H9 (cell line): ENCODE data around the gene PLA2G4C. TPM values are rescaled to one million over a fixed set of nuclear protein-coding genes. Genes with fewer than 3 reads are reported as not detected.

ENCODE experiments used
- DNase-seq: peaks from one replicate; pipeline ENCODE4 v3.0.0-alpha.2; 2017
- H2AFZ ChIP-seq: one replicate; pipeline ENCODE4 v1.6.1; 2013; ENCODE audit warnings: mild to moderate bottlenecking, low read length, control low read depth, moderate library complexity
- H2AK5ac ChIP-seq: 2 replicates; pipeline ENCODE4 v1.6.1; 2013; ENCODE audit warnings: low read length, control low read depth, mixed read lengths; ENCODE audit not compliant: insufficient read length
- H2BK120ac ChIP-seq: one replicate; pipeline ENCODE4 v1.6.1; 2013; ENCODE audit warnings: low read depth, mild to moderate bottlenecking, low read length, control low read depth, inconsistent platforms; ENCODE audit not compliant: poor library complexity, severe bottlenecking
- H2BK12ac ChIP-seq: 2 replicates; pipeline ENCODE4 v1.6.1; 2013; ENCODE audit warnings: low read length, control low read depth, mixed read lengths, low read depth; ENCODE audit not compliant: insufficient read length
- H2BK15ac ChIP-seq: 2 replicates; pipeline ENCODE4 v1.6.1; 2013; ENCODE audit warnings: low read depth, low read length, control low read depth
- H2BK20ac ChIP-seq: one replicate; pipeline ENCODE4 v1.6.1; 2013; ENCODE audit warnings: low read depth, mild to moderate bottlenecking, low read length, control low read depth, inconsistent platforms; ENCODE audit not compliant: poor library complexity, severe bottlenecking
- H2BK5ac ChIP-seq: 2 replicates; pipeline ENCODE4 v1.6.1; 2013; ENCODE audit warnings: low read length, control low read depth, mixed read lengths; ENCODE audit not compliant: insufficient read length
- H3K14ac ChIP-seq: 2 replicates; pipeline ENCODE4 v1.6.1; 2013; ENCODE audit warnings: low read length, control low read depth; ENCODE audit not compliant: insufficient read depth
- H3K18ac ChIP-seq: 2 replicates; pipeline ENCODE4 v1.6.1; 2013; ENCODE audit warnings: low read depth, mild to moderate bottlenecking, mixed read lengths, low read length, control low read depth; ENCODE audit not compliant: insufficient read length
- H3K23ac ChIP-seq: 2 replicates; pipeline ENCODE4 v1.6.1; 2013; ENCODE audit warnings: low read length, control low read depth, mixed read lengths, low read depth; ENCODE audit not compliant: insufficient read length
- H3K23me2 ChIP-seq: 2 replicates; pipeline ENCODE4 v1.6.1; 2013; ENCODE audit warnings: low read depth, mild to moderate bottlenecking, mixed read lengths, low read length, control low read depth; ENCODE audit not compliant: insufficient read length, poor library complexity, severe bottlenecking
- H3K27ac ChIP-seq: 2 replicates; pipeline ENCODE4 v1.5.1; 2013; ENCODE audit warnings: low read length, control low read depth, mixed read lengths, low read depth; ENCODE audit not compliant: insufficient read length
- H3K27me3 ChIP-seq: 2 replicates; pipeline ENCODE4 v1.6.1; 2013; ENCODE audit warnings: low read length, control low read depth, inconsistent platforms; ENCODE audit not compliant: insufficient read depth
- H3K4ac ChIP-seq: 2 replicates; pipeline ENCODE4 v1.6.1; 2013; ENCODE audit warnings: low read depth, mild to moderate bottlenecking, control low read depth, inconsistent platforms, low read length, moderate library complexity
- H3K4me1 ChIP-seq: 2 replicates; pipeline ENCODE4 v1.6.1; 2013; ENCODE audit warnings: low read length, control low read depth, inconsistent platforms; ENCODE audit not compliant: insufficient read depth
- H3K4me2 ChIP-seq: 2 replicates; pipeline ENCODE4 v1.6.1; 2013; ENCODE audit warnings: low read length, control low read depth, mixed read lengths; ENCODE audit not compliant: insufficient read length, insufficient read depth
- H3K56ac ChIP-seq: 2 replicates; pipeline ENCODE4 v1.6.1; 2013; ENCODE audit warnings: low read depth, mild to moderate bottlenecking, mixed read lengths, low read length, control low read depth; ENCODE audit not compliant: insufficient read length
- H3K79me1 ChIP-seq: 2 replicates; pipeline ENCODE4 v1.6.1; 2013; ENCODE audit warnings: low read depth, mild to moderate bottlenecking, moderate library complexity, low read length, control low read depth, inconsistent platforms; ENCODE audit not compliant: insufficient read depth, poor library complexity, severe bottlenecking
- H3K79me2 ChIP-seq: 2 replicates; pipeline ENCODE4 v1.6.1; 2013; ENCODE audit warnings: low read length, control low read depth, inconsistent platforms; ENCODE audit not compliant: insufficient read depth
- H3K9ac ChIP-seq: 2 replicates; pipeline ENCODE4 v1.6.1; 2013; ENCODE audit warnings: low read length, control low read depth, mixed read lengths; ENCODE audit not compliant: insufficient read length; ENCODE audit errors: extremely low read depth
- H3K9me3 ChIP-seq: one replicate; pipeline ENCODE4 v1.6.1; 2013; ENCODE audit warnings: low read depth, low read length, inconsistent platforms; ENCODE audit not compliant: control insufficient read depth
- H3T11ph ChIP-seq: one replicate; pipeline ENCODE4 v1.6.1; 2013; ENCODE audit warnings: mild to moderate bottlenecking, low read length, control low read depth, inconsistent platforms
- H4K20me1 ChIP-seq: one replicate; pipeline ENCODE4 v1.6.1; 2013; ENCODE audit not compliant: control insufficient read depth, insufficient read length, insufficient read depth
- H4K5ac ChIP-seq: 2 replicates; pipeline ENCODE4 v1.6.1; 2013; ENCODE audit warnings: low read depth, mild to moderate bottlenecking, mixed read lengths, low read length, control low read depth; ENCODE audit not compliant: insufficient read length
- H4K8ac ChIP-seq: replicated peaks from 2 replicates; pipeline ENCODE4 v1.6.1; 2013; ENCODE audit warnings: low read length, control low read depth, mixed read lengths, low read depth; ENCODE audit not compliant: insufficient read length
- H4K91ac ChIP-seq: 2 replicates; pipeline ENCODE4 v1.6.1; 2013; ENCODE audit warnings: low read depth, mild to moderate bottlenecking, moderate library complexity, mixed read lengths, low read length, control low read depth; ENCODE audit not compliant: insufficient read length
- H3K27ac Mint-ChIP-seq, 3 experiments: 2 replicates in 2 of 3; 3 replicates in 1 of 3; pipeline ENCODE4 v1.8.0; 2020 to 2021; ENCODE audit warnings: mixed read lengths in 3 of 3, mild to moderate bottlenecking in 1 of 3, moderate library complexity in 1 of 3
- H3K27me3 Mint-ChIP-seq: 2 replicates; pipeline ENCODE4 v1.8.0; 2021; ENCODE audit warnings: low read depth, mild to moderate bottlenecking, moderate library complexity, mixed read lengths
- H3K36me3 Mint-ChIP-seq, 3 experiments: 2 replicates in 2 of 3; 3 replicates in 1 of 3; pipeline ENCODE4 v1.8.0; 2020 to 2021; ENCODE audit warnings: low read depth in 3 of 3, mixed read lengths in 3 of 3; ENCODE audit not compliant: insufficient read depth in 1 of 3
- H3K4me1 Mint-ChIP-seq, 2 experiments: 2 replicates each; pipeline ENCODE4 v1.8.0; 2020; ENCODE audit warnings: mixed read lengths in 2 of 2
- H3K4me3 Mint-ChIP-seq, 2 experiments: 2 replicates in 1 of 2; 3 replicates in 1 of 2; pipeline ENCODE4 v1.8.0; 2020 to 2021; ENCODE audit warnings: mild to moderate bottlenecking in 2 of 2, mixed read lengths in 2 of 2, moderate library complexity in 1 of 2
- H3K9me3 Mint-ChIP-seq, 2 experiments: 2 replicates in 1 of 2; 3 replicates in 1 of 2; pipeline ENCODE4 v1.8.0; 2020; ENCODE audit warnings: mild to moderate bottlenecking in 2 of 2, mixed read lengths in 2 of 2, moderate library complexity in 1 of 2
- WGBS: extraction: QIAGEN DNeasy Blood & Tissue Kit; methylation state at CpG from one replicate; pipeline ENCODE4 v1.1.7; 2013; ENCODE audit warnings: missing lambda C conversion rate, low lambda C conversion rate, mixed read lengths; ENCODE audit not compliant: insufficient read length; ENCODE audit errors: extremely low coverage; 5-methylcytosine and 5-hydroxymethylcytosine counted together
- total RNA-seq: library from RNA; stranded (reverse); gene quantifications from 2 replicates; pipeline ENCODE4 v1.2.1, GENCODE V29; 2021
- TF ChIP-seq, protein P1 (sequence below): fragments of 200-600 bp; sonication (generic); conservative IDR thresholded peaks from 3 replicates; pipeline ENCODE4 v1.8.0; 2021; ENCODE audit warnings: antibody characterized with exemption, mild to moderate bottlenecking

The PLA2G4C gene
- total RNA-seq, 1 experiment from 2014 or later: 7.0 TPM

DNA sequence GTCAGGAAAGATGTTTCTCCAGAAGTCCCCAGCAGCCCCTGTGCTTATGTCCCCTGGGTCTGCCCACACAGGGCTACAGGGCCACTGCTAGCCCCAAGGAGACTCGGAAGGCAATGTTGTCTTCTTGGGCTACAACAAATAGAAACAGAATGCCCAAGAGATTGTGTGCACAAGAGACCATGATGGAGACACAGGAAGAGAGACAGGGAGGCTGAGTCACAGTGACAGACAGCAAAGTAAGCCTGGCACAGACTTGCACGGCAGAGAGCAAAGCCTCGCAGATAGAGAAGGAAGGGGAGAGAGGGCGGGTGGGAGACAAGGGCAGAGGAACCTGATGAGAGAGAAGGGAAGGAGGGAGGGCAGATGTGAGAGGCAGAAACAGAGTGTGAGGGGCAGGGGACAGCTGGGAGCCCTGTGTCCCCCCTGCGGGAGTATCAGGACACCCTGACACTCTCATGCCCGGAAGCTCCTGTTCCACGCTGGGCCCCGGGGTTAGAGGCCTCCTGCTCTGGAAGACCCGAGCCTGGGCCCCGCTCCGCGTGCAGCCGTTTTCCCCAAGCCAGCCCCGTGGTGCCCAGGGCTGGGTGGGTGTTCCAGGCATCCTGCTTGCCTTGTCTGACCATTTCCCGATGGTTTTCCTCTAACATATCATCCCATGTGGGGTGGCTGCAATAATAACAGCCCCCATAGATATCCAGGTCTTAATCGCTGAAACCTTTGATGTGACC is 2.7 kb upstream of the PLA2G4C start:
- no peaks in the 10 kb centered on the region for H3K79me2 ChIP-seq
- H3K27me3 ChIP-seq: no peaks in the 10 kb centered on the region
- Mint-ChIP-seq H3K27me3 (peaks cover 1% of the 10 kb centered on the region), H3K9me3 (no peaks in the 10 kb centered on the region), H3K4me1 (peaks cover 0 to 8% of the 10 kb centered on the region in 2 experiments; a peak in 1 of 4 replicates), H3K36me3 (peaks cover 11 to 32% (median 29%) of the 10 kb centered on the region in 3 experiments; a peak in 6 of 7 replicates), H3K27ac (no peak overlapping the region; a peak in 1 of 7 replicates), H3K4me3 (no peak overlapping the region)
- H3K4me2 ChIP-seq: no peak overlapping the region
- no peak overlapping the region for H3K27ac ChIP-seq
- no peak for DNase-seq
- no peaks in the 10 kb centered on the region for H3K9me3 ChIP-seq
- no peak overlapping the region for H4K5ac ChIP-seq
- no peak overlapping the region for H4K91ac ChIP-seq
- no peak overlapping the region for H2BK5ac ChIP-seq
- H2AK5ac ChIP-seq: no peak overlapping the region
- H3K4ac ChIP-seq: no peak overlapping the region
- TF ChIP-seq, protein P1, sequence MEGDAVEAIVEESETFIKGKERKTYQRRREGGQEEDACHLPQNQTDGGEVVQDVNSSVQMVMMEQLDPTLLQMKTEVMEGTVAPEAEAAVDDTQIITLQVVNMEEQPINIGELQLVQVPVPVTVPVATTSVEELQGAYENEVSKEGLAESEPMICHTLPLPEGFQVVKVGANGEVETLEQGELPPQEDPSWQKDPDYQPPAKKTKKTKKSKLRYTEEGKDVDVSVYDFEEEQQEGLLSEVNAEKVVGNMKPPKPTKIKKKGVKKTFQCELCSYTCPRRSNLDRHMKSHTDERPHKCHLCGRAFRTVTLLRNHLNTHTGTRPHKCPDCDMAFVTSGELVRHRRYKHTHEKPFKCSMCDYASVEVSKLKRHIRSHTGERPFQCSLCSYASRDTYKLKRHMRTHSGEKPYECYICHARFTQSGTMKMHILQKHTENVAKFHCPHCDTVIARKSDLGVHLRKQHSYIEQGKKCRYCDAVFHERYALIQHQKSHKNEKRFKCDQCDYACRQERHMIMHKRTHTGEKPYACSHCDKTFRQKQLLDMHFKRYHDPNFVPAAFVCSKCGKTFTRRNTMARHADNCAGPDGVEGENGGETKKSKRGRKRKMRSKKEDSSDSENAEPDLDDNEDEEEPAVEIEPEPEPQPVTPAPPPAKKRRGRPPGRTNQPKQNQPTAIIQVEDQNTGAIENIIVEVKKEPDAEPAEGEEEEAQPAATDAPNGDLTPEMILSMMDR: no peak
- no peak overlapping the region for H2BK15ac ChIP-seq
- no peak overlapping the region for H2BK12ac ChIP-seq
- H3K79me1 ChIP-seq: no peaks in the 10 kb centered on the region
- no peak overlapping the region for H4K8ac ChIP-seq
- no peak overlapping the region for H2BK120ac ChIP-seq
- H3K18ac ChIP-seq: no peak overlapping the region
- no peak overlapping the region for H3K14ac ChIP-seq
- no peak overlapping the region for H3K9ac ChIP-seq
- H3K23ac ChIP-seq: no peak overlapping the region
- H2BK20ac ChIP-seq: no peak overlapping the region
- no peaks in the 10 kb centered on the region for H3K23me2 ChIP-seq
- no peaks in the 10 kb centered on the region for H4K20me1 ChIP-seq
- H3K56ac ChIP-seq: no peak overlapping the region
- no peaks in the 10 kb centered on the region; the same call in 1 of the 2 replicates for H3K4me1 ChIP-seq
- no CpG with 5 or more reads among the region's 16 CpGs for WGBS
- H3T11ph ChIP-seq: no peak overlapping the region
- H2AFZ ChIP-seq: no peak overlapping the region
